H54 (cell line): ENCODE results near the gene TTLL11.
A peak's percentile ranks its signal among the peaks of the same experiment; 100 is the strongest.

ENCODE experiments used
- DNase-seq: peaks from one replicate; pipeline ENCODE4 v3.0.0; 2011; ENCODE audit warnings: low spot score, mixed read lengths; ENCODE audit not compliant: insufficient read length
- FAIRE-seq: peaks from 3 replicates; lab custom pipeline; 2011; peaks lifted over from hg19 to GRCh38; lab: Jason Lieb, UNC
- POLR2A ChIP-seq: IDR thresholded peaks from 2 replicates; pipeline ENCODE4 v1.6.1; 2011; ENCODE audit warnings: low read depth, mild to moderate bottlenecking, low read length

The TTLL11 gene

GRCh38 chr9:121858788-121859187 is 234.3 kb downstream of the TTLL11 start:
- FAIRE-seq: no peak
- no peak for TF ChIP-seq POLR2A
- DNase-seq: no peak

DNA sequence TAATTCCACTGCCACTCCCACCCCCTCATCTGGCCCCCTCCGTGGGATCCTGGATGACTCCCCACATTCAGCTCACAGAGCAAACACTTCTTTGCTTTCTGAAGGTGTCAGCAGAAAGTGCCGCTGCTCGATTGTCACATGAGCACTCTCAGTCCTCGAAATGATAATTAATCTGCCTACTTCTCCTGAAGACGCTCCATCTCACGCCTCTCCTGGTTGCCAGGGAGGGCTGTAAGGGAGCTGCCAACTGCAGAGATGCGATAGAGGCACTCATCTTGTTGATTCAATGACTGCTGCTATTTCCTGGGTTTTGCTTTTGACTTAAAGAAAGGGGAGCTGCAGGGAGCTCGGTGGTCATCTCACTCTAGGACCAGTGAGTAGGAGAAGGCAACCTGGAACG is 235.2 kb downstream of the TTLL11 start:
- FAIRE-seq: no peak

DNA sequence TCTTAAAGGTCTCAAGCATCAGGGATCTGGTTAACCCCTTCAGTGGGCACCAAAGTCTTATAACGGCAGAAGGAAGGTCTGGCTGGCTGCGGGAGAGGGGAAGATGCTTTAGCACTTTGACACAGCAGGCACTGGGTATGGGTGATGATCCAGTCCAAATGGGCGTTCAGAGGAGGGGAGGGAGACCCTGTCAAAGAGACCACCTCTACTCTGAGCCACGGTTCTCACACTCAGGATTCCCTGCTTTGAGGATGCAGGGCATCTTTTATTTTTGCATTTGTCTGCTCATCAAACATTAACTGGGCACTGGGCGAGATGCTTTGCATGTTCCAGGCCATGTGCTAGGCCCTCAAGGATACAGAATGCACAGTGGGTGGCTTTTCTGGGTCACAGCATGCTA is 237.6 kb downstream of the TTLL11 start:
- FAIRE-seq (no peak), DNase-seq (no peak)
- TF ChIP-seq POLR2A: no peak

More for the DNA sequence above, 235.2 kb downstream of the TTLL11 start:
- no peak for DNase-seq
- TF ChIP-seq POLR2A: no peak

DNA sequence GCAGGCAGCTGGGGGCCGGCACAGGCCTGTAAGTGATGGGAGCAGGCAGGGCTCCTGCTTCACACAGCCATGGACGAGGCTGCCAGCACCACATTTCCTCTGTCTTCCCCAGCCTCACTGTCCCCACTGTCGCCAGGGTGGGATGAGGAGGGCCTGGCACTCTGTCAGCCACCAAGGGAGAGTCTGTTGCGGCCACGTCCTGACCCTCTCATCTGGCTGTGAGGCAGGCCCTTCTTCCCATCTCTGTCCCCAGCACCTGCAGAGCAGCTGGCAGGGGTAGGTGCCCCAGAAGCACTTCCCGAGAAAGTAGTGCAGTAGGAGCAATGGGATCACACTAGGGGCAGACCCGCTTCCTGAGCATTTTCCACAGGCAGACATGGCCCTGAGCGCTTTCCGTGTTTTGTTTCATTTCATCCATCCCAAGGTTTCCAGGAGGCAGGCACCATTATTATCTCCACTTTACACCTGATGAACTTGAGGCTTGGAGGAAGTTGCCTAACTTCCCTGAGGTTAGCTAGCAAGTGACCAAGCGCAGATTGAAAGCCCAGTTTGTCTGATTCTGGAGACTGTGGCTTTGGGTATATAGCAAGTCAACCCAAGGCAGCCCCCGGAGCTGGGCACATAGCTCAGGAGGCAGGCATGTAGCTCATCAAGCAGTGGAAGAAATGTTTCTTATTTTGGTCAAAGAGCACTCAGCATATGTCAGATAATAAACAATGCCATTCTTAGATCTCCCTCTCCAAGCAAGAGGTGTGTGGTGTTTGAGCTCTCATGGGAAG is 239.3 kb downstream of the TTLL11 start:
- TF ChIP-seq POLR2A: no peak
- FAIRE-seq (no peak), DNase-seq (no peak)

- no peak for FAIRE-seq
- no peak for TF ChIP-seq POLR2A
- no peak for DNase-seq
Measured at GRCh38 chr9:121852651-121853616, 240.2 kb downstream of the TTLL11 start.

DNA sequence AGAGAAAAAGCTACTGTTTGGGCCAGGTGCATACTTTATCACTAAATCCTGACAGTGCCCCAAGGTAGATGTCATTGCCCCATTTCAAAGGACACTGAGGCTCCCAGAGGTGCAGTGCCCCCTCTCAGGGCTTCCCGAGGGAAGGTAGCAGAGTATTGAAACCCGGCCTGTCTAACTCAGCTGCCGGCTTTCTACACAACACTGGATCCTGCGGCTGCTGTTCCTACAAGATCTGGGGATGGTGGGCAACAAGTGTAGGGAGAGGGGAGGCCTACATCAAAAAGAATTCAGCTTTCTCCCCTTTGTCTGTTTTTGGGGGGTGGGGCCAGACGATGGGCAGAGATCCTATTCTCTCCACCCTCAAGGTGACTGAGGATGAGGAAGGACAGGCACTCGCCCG is 240.9 kb downstream of the TTLL11 start:
- no peak for FAIRE-seq
- no peak for TF ChIP-seq POLR2A
- DNase-seq: no peak

DNA sequence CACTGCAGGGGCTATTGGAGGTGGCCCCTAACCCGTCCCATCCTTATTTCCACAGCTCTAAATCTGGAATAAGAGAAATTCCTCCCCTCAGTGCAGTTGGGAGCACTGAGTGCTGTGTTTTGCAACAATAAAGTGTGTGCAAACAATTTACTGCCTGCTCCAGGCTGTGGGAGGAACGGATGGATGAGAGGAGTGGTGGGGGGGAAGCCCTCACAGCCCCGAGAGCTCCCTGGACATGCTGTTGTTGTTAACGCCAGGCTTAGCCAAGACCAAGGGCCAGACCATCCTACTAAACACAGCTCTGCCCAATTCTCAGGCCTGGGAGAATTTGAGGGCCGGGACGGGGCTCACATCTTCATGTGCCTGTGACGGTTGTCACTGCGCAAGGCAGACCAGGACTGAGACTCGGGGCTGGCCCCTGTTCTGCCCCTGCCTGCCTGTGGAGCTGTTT is 241.4 kb downstream of the TTLL11 start:
- DNase-seq (no peak), FAIRE-seq (no peak)
- no peak for TF ChIP-seq POLR2A

GRCh38 chr9:121850366-121850765 is 242.7 kb downstream of the TTLL11 start:
- TF ChIP-seq POLR2A: no peak
- FAIRE-seq (peak; percentile 58), DNase-seq (no peak)

GRCh38 chr9:121849554-121849953 is 243.6 kb downstream of the TTLL11 start:
- TF ChIP-seq POLR2A: no peak
- DNase-seq (no peak), FAIRE-seq (peak; percentile 90)

DNA sequence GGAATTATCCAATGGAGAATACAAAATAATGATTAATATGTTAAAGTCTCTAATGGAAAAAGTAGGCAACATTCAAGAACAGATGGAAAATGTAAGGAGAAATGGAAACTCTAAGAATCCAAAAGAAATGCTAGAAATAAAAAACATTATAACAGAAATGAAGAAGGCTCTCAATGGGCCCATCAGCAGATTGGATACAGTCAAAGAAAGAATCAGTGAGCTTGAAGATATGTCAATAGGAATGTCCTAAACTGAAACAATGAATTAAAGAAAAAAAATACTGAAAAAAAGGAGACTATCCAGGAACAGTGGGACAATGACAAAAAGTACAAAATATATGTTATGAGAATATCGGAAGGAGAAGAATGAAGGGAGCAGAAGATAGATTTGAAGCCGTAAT is 248.5 kb downstream of the TTLL11 start:
- no peak for TF ChIP-seq POLR2A
- FAIRE-seq: no peak
- DNase-seq: no peak

- peak; percentile 27 for FAIRE-seq
- TF ChIP-seq POLR2A: no peak
- DNase-seq: no peak
Measured at GRCh38 chr9:121844098-121844497, 249.0 kb downstream of the TTLL11 start.

DNA sequence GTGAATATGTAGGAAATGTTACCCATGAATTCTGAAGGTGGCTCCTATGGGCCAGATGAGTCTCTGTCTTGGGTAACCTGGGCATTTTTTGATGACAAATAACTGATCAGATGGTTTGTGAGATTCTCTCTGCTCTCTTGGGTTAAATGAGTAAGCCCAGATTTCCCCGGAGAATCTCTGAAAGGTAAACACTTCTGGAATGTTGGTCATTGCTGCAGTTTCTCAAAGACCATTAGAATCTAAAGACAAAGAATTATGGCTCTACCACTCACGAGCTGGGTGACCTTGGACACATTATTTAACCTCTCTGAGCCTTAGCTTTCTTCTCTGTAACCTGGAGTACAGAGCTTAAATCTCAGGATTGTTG is 250.5 kb downstream of the TTLL11 start:
- FAIRE-seq: peak; percentile 84
- DNase-seq: peak; percentile 64
- no peak for TF ChIP-seq POLR2A

DNA sequence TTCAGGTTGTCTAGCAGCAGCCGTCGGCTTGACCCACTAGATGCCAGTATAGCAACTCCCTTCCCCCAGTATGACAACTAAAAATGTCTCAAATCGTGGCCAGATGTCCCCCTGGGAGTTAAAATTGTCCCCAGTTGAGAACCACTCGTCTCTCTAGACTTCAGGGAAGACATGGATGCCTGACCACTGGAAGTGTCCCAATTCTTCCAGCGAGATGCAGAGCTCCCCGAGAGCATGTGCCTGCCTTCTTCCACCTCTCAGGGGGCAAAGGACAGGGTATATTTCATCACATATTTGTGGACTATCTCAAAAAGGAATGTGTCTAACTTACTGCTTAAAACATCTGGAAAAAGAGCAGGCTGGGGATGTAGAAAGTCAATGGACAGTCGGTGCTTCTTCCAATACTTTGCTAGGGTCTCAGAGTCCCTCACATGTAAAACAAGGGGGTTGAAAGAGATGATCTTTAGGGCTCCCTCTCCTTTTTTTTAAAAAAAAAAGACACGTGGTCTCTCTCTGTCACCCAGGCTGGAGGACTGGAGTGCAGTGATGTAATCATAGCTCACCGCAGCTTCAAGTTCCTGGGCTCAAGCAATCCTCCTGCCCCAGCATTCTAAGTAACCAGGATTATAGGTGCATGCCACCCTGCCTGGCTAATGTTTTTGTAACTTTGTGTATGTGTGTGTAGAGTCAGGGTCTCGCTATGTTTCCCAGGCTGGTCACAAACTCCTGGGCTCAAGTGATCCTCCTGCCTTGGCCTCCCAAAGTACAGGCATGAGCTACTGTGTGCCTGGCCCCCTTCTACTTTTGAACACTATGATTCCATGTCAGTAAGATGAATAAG is 251.1 kb downstream of the TTLL11 start:
- TF ChIP-seq POLR2A: no peak
- FAIRE-seq (no peak), DNase-seq (no peak)
